Gastroesophageal sphincter (tissue), 4 donors: Measurements from ENCODE around the gene CCNI. TPM values are rescaled to one million over a fixed set of nuclear protein-coding genes. Genes with fewer than 3 reads are reported as not detected.
A peak's percentile ranks its signal among the peaks of the same experiment; 100 is the strongest.

Experiments
- ATAC-seq: fragments of 150-250 bp; one replicate; pipeline ENCODE4 v1.9.1; 2016; ENCODE audit warnings: mild to moderate bottlenecking, moderate library complexity
- H3K27ac ChIP-seq, 4 donors: fragments of 200-600 bp; sonication (generic) in 3 of 4; 1 replicate in 3 of 4; 2 replicates in 1 of 4; pipeline ENCODE4 v1.5.1; 2016 to 2019
- H3K27me3 ChIP-seq: fragments of 200-600 bp; sonication (generic); one replicate; pipeline ENCODE4 v1.5.1; 2019
- H3K36me3 ChIP-seq, 2 donors: fragments of 200-600 bp; sonication (generic); one replicate each; pipeline ENCODE4 v1.5.1; 2019; ENCODE audit warnings: control low read depth in 1 of 2
- H3K4me1 ChIP-seq, 3 donors: fragments of 200-600 bp; sonication (generic); 1 replicate in 2 of 3; 2 replicates in 1 of 3; pipeline ENCODE4 v1.5.1; 2016 to 2019; ENCODE audit warnings: control low read depth in 2 of 3
- H3K4me3 ChIP-seq, 2 donors: fragments of 200-600 bp; sonication (generic); one replicate each; pipeline ENCODE4 v1.5.1; 2019; ENCODE audit warnings: mild to moderate bottlenecking in 1 of 2, moderate library complexity in 1 of 2
- H3K9me3 ChIP-seq, 3 donors: fragments of 200-600 bp; sonication (generic); one replicate each; pipeline ENCODE4 v1.5.1; 2017 to 2019; ENCODE audit warnings: control low read depth in 2 of 3
- EP300 ChIP-seq: sonication (generic); formaldehyde crosslinking; IDR thresholded peaks from one replicate; pipeline ENCODE4 v1.6.1; 2017; ENCODE audit warnings: antibody characterized with exemption, mild to moderate bottlenecking
- POLR2A ChIP-seq, 2 donors: fragments of 450-650 bp; IDR thresholded peaks; one replicate each; pipeline ENCODE4 v1.6.1; 2017; ENCODE audit warnings: antibody characterized with exemption in 2 of 2, mild to moderate bottlenecking in 2 of 2, moderate library complexity in 1 of 2
- POLR2AphosphoS5 ChIP-seq: sonication (generic); formaldehyde crosslinking; IDR thresholded peaks from one replicate; pipeline ENCODE4 v1.6.1; 2017; ENCODE audit warnings: antibody characterized with exemption
- WGBS, 2 donors: methylation state at CpG; one replicate each; pipeline ENCODE4 v1.1.5; 2018; ENCODE audit warnings: low coverage in 1 of 2; 5-methylcytosine and 5-hydroxymethylcytosine counted together
- total RNA-seq, 4 donors: library from RNA; depleted of rRNA; stranded (reverse); fragments of >200 nt; gene quantifications; one replicate each; pipeline ENCODE4 v1.1.0, GENCODE V29; 2016
- TF ChIP-seq, protein P1 (sequence below), 4 experiments: fragments of 200-600 bp in 2 of 4; fragments of 450-650 bp in 2 of 4; sonication (generic) in 1 of 4; IDR thresholded peaks; one replicate each; pipeline ENCODE4 v1.5.1; 2017 to 2019; ENCODE audit warnings: antibody characterized with exemption in 4 of 4, mild to moderate bottlenecking in 2 of 4, moderate library complexity in 2 of 4

Gene CCNI, protein sequence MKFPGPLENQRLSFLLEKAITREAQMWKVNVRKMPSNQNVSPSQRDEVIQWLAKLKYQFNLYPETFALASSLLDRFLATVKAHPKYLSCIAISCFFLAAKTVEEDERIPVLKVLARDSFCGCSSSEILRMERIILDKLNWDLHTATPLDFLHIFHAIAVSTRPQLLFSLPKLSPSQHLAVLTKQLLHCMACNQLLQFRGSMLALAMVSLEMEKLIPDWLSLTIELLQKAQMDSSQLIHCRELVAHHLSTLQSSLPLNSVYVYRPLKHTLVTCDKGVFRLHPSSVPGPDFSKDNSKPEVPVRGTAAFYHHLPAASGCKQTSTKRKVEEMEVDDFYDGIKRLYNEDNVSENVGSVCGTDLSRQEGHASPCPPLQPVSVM
- 100 to 1,000 TPM; 307 to 378 (median 358) TPM for total RNA-seq

- no peaks in the 10 kb centered on the region for H3K9me3 ChIP-seq
- peak within 1 kb of the TSS; percentile 98 to 100 (median 98) for H3K27ac ChIP-seq
- TF ChIP-seq, protein P1, sequence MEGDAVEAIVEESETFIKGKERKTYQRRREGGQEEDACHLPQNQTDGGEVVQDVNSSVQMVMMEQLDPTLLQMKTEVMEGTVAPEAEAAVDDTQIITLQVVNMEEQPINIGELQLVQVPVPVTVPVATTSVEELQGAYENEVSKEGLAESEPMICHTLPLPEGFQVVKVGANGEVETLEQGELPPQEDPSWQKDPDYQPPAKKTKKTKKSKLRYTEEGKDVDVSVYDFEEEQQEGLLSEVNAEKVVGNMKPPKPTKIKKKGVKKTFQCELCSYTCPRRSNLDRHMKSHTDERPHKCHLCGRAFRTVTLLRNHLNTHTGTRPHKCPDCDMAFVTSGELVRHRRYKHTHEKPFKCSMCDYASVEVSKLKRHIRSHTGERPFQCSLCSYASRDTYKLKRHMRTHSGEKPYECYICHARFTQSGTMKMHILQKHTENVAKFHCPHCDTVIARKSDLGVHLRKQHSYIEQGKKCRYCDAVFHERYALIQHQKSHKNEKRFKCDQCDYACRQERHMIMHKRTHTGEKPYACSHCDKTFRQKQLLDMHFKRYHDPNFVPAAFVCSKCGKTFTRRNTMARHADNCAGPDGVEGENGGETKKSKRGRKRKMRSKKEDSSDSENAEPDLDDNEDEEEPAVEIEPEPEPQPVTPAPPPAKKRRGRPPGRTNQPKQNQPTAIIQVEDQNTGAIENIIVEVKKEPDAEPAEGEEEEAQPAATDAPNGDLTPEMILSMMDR (IDR thresholded peaks at IDR 0.05): no peak
- TF ChIP-seq POLR2AphosphoS5: peak; percentile 88
- TF ChIP-seq POLR2A (IDR thresholded peaks at IDR 0.05): peak; percentile 45 to 74
- TF ChIP-seq EP300: peak; percentile 7
- 0% methylated on average over 21 to 26 of the region's 54 CpGs for WGBS, 2 donors
- peak within 1 kb of the TSS; percentile 84 to 95 for H3K4me3 ChIP-seq
- peaks cover 0 to 53% (median 2%) of the 10 kb centered on the region in 3 donors for H3K4me1 ChIP-seq
- no peaks in the 10 kb centered on the region for H3K36me3 ChIP-seq
- no peaks in the 10 kb centered on the region for H3K27me3 ChIP-seq
- ATAC-seq: peak; percentile 94
These were observed at the start of gene CCNI for GRCh38 chr4:77075869-77076799. Gene CCNI (minus strand): TSS chr4:77075989. CDS start chr4:77066362, 9,627 bp downstream.

DNA sequence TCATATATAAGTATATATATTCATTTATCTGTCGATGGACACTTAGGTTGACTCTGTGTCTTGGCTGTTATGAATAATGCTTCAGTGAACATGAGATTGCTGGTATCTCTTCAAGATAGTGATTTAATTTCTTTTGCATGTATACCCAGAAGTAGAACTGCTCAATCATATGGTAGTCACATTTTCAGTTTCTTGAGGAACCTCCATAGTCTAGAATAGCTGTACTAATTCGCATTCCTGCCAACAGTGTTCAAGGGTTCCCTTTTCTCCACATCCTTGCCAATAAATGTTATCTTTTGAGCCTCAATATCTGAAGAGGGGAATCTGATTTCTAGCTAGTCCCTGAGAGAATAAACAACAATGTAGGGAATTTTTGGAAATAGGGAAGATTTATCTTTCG is 48.8 kb upstream of the CCNI start:
- Histone ChIP-seq H3K36me3 (no peaks in the 10 kb centered on the region), H3K4me1 (no peaks in the 10 kb centered on the region), H3K4me3 (no peak overlapping the region), H3K27ac (no peak overlapping the region), H3K27me3 (no peaks in the 10 kb centered on the region), H3K9me3 (no peaks in the 10 kb centered on the region)
- ATAC-seq: no peak
- TF ChIP-seq POLR2A (IDR thresholded peaks at IDR 0.05) (no peak), EP300 (no peak), POLR2AphosphoS5 (no peak)
- TF ChIP-seq, protein P1 (IDR thresholded peaks at IDR 0.05): no peak
- WGBS, 2 donors: 50 to 54% methylated on average over 2 to 3 of the region's 3 CpGs

DNA sequence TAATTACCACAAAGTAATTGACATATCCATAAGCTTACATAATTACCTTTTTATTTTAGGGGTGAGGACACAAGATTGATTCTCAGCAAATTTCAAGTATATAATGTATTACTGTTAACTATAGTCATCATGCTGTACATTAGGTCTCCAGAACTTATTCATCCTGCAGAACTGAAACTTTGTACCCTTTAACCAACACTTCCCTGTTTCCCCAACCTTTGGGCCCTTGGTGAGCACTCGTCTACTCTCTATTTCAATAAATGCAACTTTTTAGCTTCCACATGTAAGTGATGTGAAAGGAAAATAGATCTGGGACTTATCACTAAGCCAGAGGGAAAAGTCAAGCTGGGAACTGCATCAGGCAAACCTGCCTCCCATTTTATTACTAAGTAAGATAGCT is 47.6 kb upstream of the CCNI start:
- Histone ChIP-seq H3K4me3 (no peak overlapping the region), H3K36me3 (no peaks in the 10 kb centered on the region), H3K27ac (no peak overlapping the region), H3K27me3 (no peaks in the 10 kb centered on the region), H3K9me3 (no peaks in the 10 kb centered on the region), H3K4me1 (no peaks in the 10 kb centered on the region)
- ATAC-seq: no peak
- 100% methylated on average over 1 of the region's 1 CpG for WGBS, 2 donors
- TF ChIP-seq POLR2A (IDR thresholded peaks at IDR 0.05) (no peak), EP300 (no peak)

DNA sequence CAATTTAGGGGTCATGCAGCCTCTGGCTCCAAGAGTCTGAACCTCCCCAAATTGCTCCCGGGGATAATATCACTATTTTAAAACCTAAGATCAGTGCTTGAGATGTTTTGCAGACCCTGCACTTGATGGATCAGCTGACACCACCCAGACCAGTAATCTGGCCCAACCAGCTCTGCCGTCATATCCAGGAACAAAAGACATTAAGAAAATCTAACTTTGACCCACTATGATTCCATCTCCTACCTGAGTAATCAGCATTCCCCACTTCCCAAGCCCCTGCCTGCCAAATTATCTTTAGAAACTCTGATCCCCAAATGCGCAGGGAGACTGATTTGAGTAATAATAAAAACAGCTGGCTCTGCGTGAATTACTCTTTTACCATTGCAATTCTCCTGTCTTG is 46.9 kb upstream of the CCNI start:
- no peak overlapping the region for H3K27ac ChIP-seq
- no peak overlapping the region for H3K4me3 ChIP-seq
- no peak for ATAC-seq
- H3K4me1 ChIP-seq: no peaks in the 10 kb centered on the region
- WGBS, 2 donors: 65 to 100% methylated on average over 2 to 3 of the region's 4 CpGs
- no peaks in the 10 kb centered on the region for H3K27me3 ChIP-seq
- no peaks in the 10 kb centered on the region for H3K9me3 ChIP-seq
- TF ChIP-seq EP300 (no peak), POLR2A (IDR thresholded peaks at IDR 0.05) (no peak), POLR2AphosphoS5 (no peak)
- TF ChIP-seq, protein P1 (IDR thresholded peaks at IDR 0.05): no peak
- H3K36me3 ChIP-seq: no peaks in the 10 kb centered on the region

- 87 to 88% methylated on average over 3 to 4 of the region's 5 CpGs for WGBS, 2 donors
- no peaks in the 10 kb centered on the region for H3K36me3 ChIP-seq
- H3K27ac ChIP-seq: no peak overlapping the region
- H3K4me1 ChIP-seq: no peaks in the 10 kb centered on the region
- H3K27me3 ChIP-seq: no peaks in the 10 kb centered on the region
- H3K9me3 ChIP-seq: no peaks in the 10 kb centered on the region
- no peak overlapping the region for H3K4me3 ChIP-seq
- ATAC-seq: no peak
- TF ChIP-seq POLR2A (IDR thresholded peaks at IDR 0.05): no peak
- TF ChIP-seq, protein P1 (IDR thresholded peaks at IDR 0.05): no peak
- no peak for TF ChIP-seq EP300
- no peak for TF ChIP-seq POLR2AphosphoS5
These were observed 46.0 kb upstream of the CCNI start for GRCh38 chr4:77121736-77122240.
